SU-DHL-6 (cell line): Measurements from ENCODE around the gene PIK3R1.
A peak's percentile ranks its signal among the peaks of the same experiment; 100 is the strongest.

ENCODE experiments used
- H2AFZ ChIP-seq: fragments of 200-600 bp; sonication (generic); 2 replicates; pipeline ENCODE4 v1.6.1; 2014; ENCODE audit warnings: low read depth, mild to moderate bottlenecking, moderate library complexity, mixed read lengths, antibody characterized with exemption, low read length; ENCODE audit not compliant: severe bottlenecking
- H3F3A ChIP-seq: fragments of 200-600 bp; shearing (Covaris generic); 2 replicates; pipeline ENCODE4 v1.6.0; 2016; ENCODE audit warnings: antibody characterized with exemption, mild to moderate bottlenecking; ENCODE audit not compliant: insufficient read depth
- H3K27ac ChIP-seq: fragments of 200-600 bp; sonication (generic); 2 replicates; pipeline ENCODE4 v1.5.1; 2016; ENCODE audit warnings: low read depth, mild to moderate bottlenecking, low read length, moderate library complexity, mixed read lengths
- H3K27me3 ChIP-seq: fragments of 200-600 bp; sonication (generic), shearing (Covaris generic); 2 replicates; pipeline ENCODE4 v1.6.0; 2014; ENCODE audit warnings: mild to moderate bottlenecking, low read length
- H3K36me3 ChIP-seq: fragments of 200-600 bp; sonication (generic); 2 replicates; pipeline ENCODE4 v1.6.1; 2014; ENCODE audit warnings: mild to moderate bottlenecking, low read length, mixed read lengths
- H3K4me2 ChIP-seq: fragments of 300-600, 200-600 bp; shearing (Covaris generic), sonication (generic); 2 replicates; pipeline ENCODE4 v1.6.0; 2014; ENCODE audit warnings: low read length, low read depth, mild to moderate bottlenecking; ENCODE audit not compliant: poor library complexity, severe bottlenecking
- H3K4me3 ChIP-seq: fragments of 200-600 bp; sonication (generic); 2 replicates; pipeline ENCODE4 v1.5.1; 2014; ENCODE audit warnings: antibody characterized with exemption, low read length, mild to moderate bottlenecking, mixed read lengths; ENCODE audit not compliant: insufficient read depth, poor library complexity, severe bottlenecking
- H3K79me2 ChIP-seq: fragments of 200-600 bp; sonication (generic); 2 replicates; pipeline ENCODE4 v1.6.1; 2014; ENCODE audit warnings: mild to moderate bottlenecking, low read length, moderate library complexity; ENCODE audit not compliant: insufficient read depth
- H3K9ac ChIP-seq: fragments of 200-600 bp; sonication (generic); 2 replicates; pipeline ENCODE4 v1.7.0; 2014; ENCODE audit warnings: mild to moderate bottlenecking, low read length
- H3K9me2 ChIP-seq: fragments of 200-600 bp; sonication (generic); replicated peaks from 2 replicates; pipeline ENCODE4 v1.6.1; 2014; ENCODE audit warnings: low read length; ENCODE audit not compliant: insufficient read depth
- H3K9me3 ChIP-seq: fragments of 200-600 bp; sonication (generic); 2 replicates; pipeline ENCODE4 v1.6.1; 2014; ENCODE audit warnings: low read length, mixed read lengths; ENCODE audit not compliant: insufficient read depth
- H4K20me1 ChIP-seq: fragments of 200-600 bp; sonication (generic); 2 replicates; pipeline ENCODE4 v1.6.1; 2014; ENCODE audit warnings: low read depth, mild to moderate bottlenecking, antibody characterized with exemption, low read length, moderate library complexity, mixed read lengths
- CTCF ChIP-seq: fragments of 200-600 bp; sonication (generic); IDR thresholded peaks from one replicate; pipeline ENCODE4 v1.5.1; 2017; ENCODE audit warnings: antibody characterized with exemption, mild to moderate bottlenecking, low read length, moderate library complexity; ENCODE audit not compliant: insufficient read depth, poor library complexity, severe bottlenecking
- EZH2phosphoT487 ChIP-seq: fragments of 200-600 bp; sonication (generic), shearing (Covaris generic); conservative IDR thresholded peaks from 2 replicates; pipeline ENCODE4 v1.6.1; 2018; ENCODE audit warnings: mild to moderate bottlenecking, antibody characterized with exemption, low read length, moderate library complexity, mixed read lengths

The PIK3R1 gene

GRCh38 chr5:68288707-68289134 is 73.2 kb downstream of the PIK3R1 start:
- Histone ChIP-seq H3K9ac (peak overlapping the region; percentile 48), H3K79me2 (0 out of 2 replicates have a peak, but pooled peaks cover 5% of the 10 kb centered on the region), H3K4me2 (peak overlapping the region; percentile 68), H3F3A (peaks cover 24% of the 10 kb centered on the region), H3K36me3 (peaks cover 12% of the 10 kb centered on the region; the same call in 1 of the 2 replicates), H3K4me3 (peak overlapping the region; percentile 33), H3K27me3 (no peaks in the 10 kb centered on the region), H3K9me2 (no peaks in the 10 kb centered on the region), H4K20me1 (no peaks in the 10 kb centered on the region), H3K9me3 (no peaks in the 10 kb centered on the region), H2AFZ (peak overlapping the region; percentile 54), H3K27ac (peak overlapping the region; percentile 59)
- no peak for TF ChIP-seq CTCF
- TF ChIP-seq EZH2phosphoT487 = no peak

GRCh38 chr5:68289498-68289897 is 73.9 kb downstream of the PIK3R1 start:
- Histone ChIP-seq H3K27ac (no peak overlapping the region), H3K4me3 (no peak overlapping the region), H4K20me1 (no peaks in the 10 kb centered on the region), H3K9ac (no peak overlapping the region), H3K27me3 (no peaks in the 10 kb centered on the region), H2AFZ (no peak overlapping the region), H3K79me2 (0 out of 2 replicates have a peak, but pooled peaks cover 5% of the 10 kb centered on the region), H3K9me3 (no peaks in the 10 kb centered on the region), H3K9me2 (no peaks in the 10 kb centered on the region), H3K36me3 (peaks cover 19% of the 10 kb centered on the region), H3F3A (peaks cover 24% of the 10 kb centered on the region), H3K4me2 (no peak overlapping the region)
- TF ChIP-seq CTCF (no peak), EZH2phosphoT487 (no peak)

- TF ChIP-seq CTCF (no peak), EZH2phosphoT487 (no peak)
- no peak overlapping the region for H3K27ac ChIP-seq
- H3K4me3 ChIP-seq = no peak overlapping the region
- no peak overlapping the region for H3K4me2 ChIP-seq
- no peak overlapping the region for H2AFZ ChIP-seq
- H3K36me3 ChIP-seq = peaks cover 19% of the 10 kb centered on the region
- H4K20me1 ChIP-seq = no peaks in the 10 kb centered on the region
- no peak overlapping the region for H3K9ac ChIP-seq
- no peaks in the 10 kb centered on the region for H3K27me3 ChIP-seq
- H3F3A ChIP-seq = peaks cover 21% of the 10 kb centered on the region
- H3K9me3 ChIP-seq = no peaks in the 10 kb centered on the region
- H3K9me2 ChIP-seq = no peaks in the 10 kb centered on the region
- H3K79me2 ChIP-seq = 0 out of 2 replicates have a peak, but pooled peaks cover 5% of the 10 kb centered on the region
Observed at GRCh38 chr5:68290260-68290674, 74.7 kb downstream of the PIK3R1 start.
